Ascending aorta (tissue), 2 donors: ENCODE data around the gene PACRG. TPM values are rescaled to one million over a fixed set of nuclear protein-coding genes. Genes with fewer than 3 reads are reported as not detected.

Source experiments
- DNase-seq, 2 donors: peaks; one replicate each; pipeline ENCODE4 v3.0.0-alpha.2; 2019; ENCODE audit warnings: low spot score in 2 of 2
- H3K27ac ChIP-seq, 2 donors: fragments of 200-600 bp; sonication (generic); one replicate each; pipeline ENCODE4 v1.5.1; 2016 to 2017; ENCODE audit warnings: mild to moderate bottlenecking in 1 of 2
- H3K27me3 ChIP-seq: fragments of 200-600 bp; sonication (generic); one replicate; pipeline ENCODE4 v1.5.1; 2017
- H3K36me3 ChIP-seq, 2 donors: fragments of 200-600 bp; sonication (generic); one replicate each; pipeline ENCODE4 v1.5.1; 2016
- H3K4me1 ChIP-seq, 2 donors: fragments of 200-600 bp; sonication (generic); one replicate each; pipeline ENCODE4 v1.5.1; 2016 to 2017; ENCODE audit warnings: mild to moderate bottlenecking in 1 of 2
- H3K4me3 ChIP-seq, 2 donors: fragments of 200-600 bp; sonication (generic); one replicate each; pipeline ENCODE4 v1.5.1; 2016 to 2017; ENCODE audit warnings: mild to moderate bottlenecking in 1 of 2
- H3K9me3 ChIP-seq, 2 donors: fragments of 200-600 bp; sonication (generic); one replicate each; pipeline ENCODE4 v1.5.1; 2016
- CTCF ChIP-seq, 3 experiments: fragments of 200-600 bp in 2 of 3; fragments of 450-650 bp in 1 of 3; sonication (generic) in 2 of 3; IDR thresholded peaks; one replicate each; pipeline ENCODE4 v1.5.1; 2016 to 2019; ENCODE audit warnings: antibody characterized with exemption in 3 of 3, mild to moderate bottlenecking in 1 of 3, moderate library complexity in 1 of 3
- intact Hi-C: fragments of 100-400 bp; cut with DNase I; formaldehyde crosslinking; loops from one replicate; pipeline ENCODE4 v1.15.1; 2023
- total RNA-seq: library from RNA; depleted of rRNA; stranded (reverse); fragments of >200 nt; gene quantifications from one replicate; pipeline ENCODE4 v1.1.0, GENCODE V29; 2016

The PACRG gene
- total RNA-seq, 1 donor from 2014 or later: not detected

- peaks cover 0 to 6% of the 10 kb centered on the region in 2 donors for H3K4me1 ChIP-seq
- H3K27ac ChIP-seq: peak overlapping the region; percentile 51 to 59
- no peak for DNase-seq
- intact Hi-C loops: loop anchor here (5.0 kb wide), 1 partner anchor 57 kb away; the partner anchor contains the start of gene QKI
- H3K27me3 ChIP-seq: no peaks in the 10 kb centered on the region
- no peaks in the 10 kb centered on the region for H3K36me3 ChIP-seq
- no peaks in the 10 kb centered on the region for H3K9me3 ChIP-seq
- TF ChIP-seq CTCF (IDR thresholded peaks at IDR 0.05): no peak
- peak overlapping the region in 1 of 2 donors; percentile 38 for H3K4me3 ChIP-seq
Observed at GRCh38 chr6:163354761-163355425, 627.1 kb downstream of the PACRG start.

GRCh38 chr6:163355426-163355991 lies 627.7 kb downstream of the PACRG start:
- H3K4me3 ChIP-seq: peak overlapping the region in 1 of 2 donors; percentile 38
- intact Hi-C loops: loop anchor here (5.0 kb wide), 1 partner anchor 57 kb away; the partner anchor contains the start of gene QKI
- no peaks in the 10 kb centered on the region for H3K27me3 ChIP-seq
- no peaks in the 10 kb centered on the region for H3K36me3 ChIP-seq
- peaks cover 0 to 6% of the 10 kb centered on the region in 2 donors for H3K4me1 ChIP-seq
- no peak for TF ChIP-seq CTCF (IDR thresholded peaks at IDR 0.05)
- DNase-seq: peak in 1 of 2 donors; percentile 78
- H3K9me3 ChIP-seq: no peaks in the 10 kb centered on the region
- H3K27ac ChIP-seq: peak overlapping the region; percentile 51 to 59

GRCh38 chr6:163356324-163356723 lies 628.5 kb downstream of the PACRG start:
- H3K36me3 ChIP-seq: no peaks in the 10 kb centered on the region
- no peak for TF ChIP-seq CTCF (IDR thresholded peaks at IDR 0.05)
- H3K4me1 ChIP-seq: peaks cover 0 to 6% of the 10 kb centered on the region in 2 donors
- peak in 1 of 2 donors; percentile 75 for DNase-seq
- H3K27me3 ChIP-seq: no peaks in the 10 kb centered on the region
- no peaks in the 10 kb centered on the region for H3K9me3 ChIP-seq
- intact Hi-C loops: loop anchor here (5.0 kb wide), 1 partner anchor 56 kb away; the partner anchor contains the start of gene QKI
- no peak overlapping the region for H3K4me3 ChIP-seq
- H3K27ac ChIP-seq: peak overlapping the region; percentile 29 to 51

GRCh38 chr6:163356743-163357142 lies 629.0 kb downstream of the PACRG start:
- no peaks in the 10 kb centered on the region for H3K27me3 ChIP-seq
- no peaks in the 10 kb centered on the region for H3K36me3 ChIP-seq
- H3K4me1 ChIP-seq: peaks cover 0 to 6% of the 10 kb centered on the region in 2 donors
- TF ChIP-seq CTCF (IDR thresholded peaks at IDR 0.05): no peak
- intact Hi-C loops: loop anchor here (5.0 kb wide), 1 partner anchor 56 kb away; the partner anchor contains the start of gene QKI
- H3K4me3 ChIP-seq: no peak overlapping the region
- DNase-seq: no peak
- H3K27ac ChIP-seq: no peak overlapping the region
- H3K9me3 ChIP-seq: no peaks in the 10 kb centered on the region

GRCh38 chr6:163364641-163365040 lies 636.9 kb downstream of the PACRG start:
- DNase-seq: no peak
- no peak overlapping the region for H3K4me3 ChIP-seq
- no peaks in the 10 kb centered on the region for H3K27me3 ChIP-seq
- TF ChIP-seq CTCF (IDR thresholded peaks at IDR 0.05): no peak
- H3K36me3 ChIP-seq: no peaks in the 10 kb centered on the region
- no peaks in the 10 kb centered on the region for H3K4me1 ChIP-seq
- intact Hi-C loops: no loop called here
- H3K27ac ChIP-seq: no peak overlapping the region
- H3K9me3 ChIP-seq: no peaks in the 10 kb centered on the region

Other genes with a start within 250 kb of the PACRG start
- 2.6 TPM for gene PRKN, start 208 bp upstream of the PACRG start, total RNA-seq